Neural cell (in vitro differentiated cells): ENCODE data around the gene CACNA1E.

Source experiments
- CTCF ChIP-seq: fragments of 450-650 bp; IDR thresholded peaks from 2 replicates; pipeline ENCODE4 v1.5.1; 2014; ENCODE audit warnings: antibody characterized with exemption, mild to moderate bottlenecking, moderate library complexity; ENCODE audit not compliant: poor library complexity, severe bottlenecking
- POLR2AphosphoS5 ChIP-seq: IDR thresholded peaks from 2 replicates; pipeline ENCODE4 v1.6.1; 2012
- RAD21 ChIP-seq: fragments of 450-650 bp; conservative IDR thresholded peaks from 2 replicates; pipeline ENCODE4 v1.6.1; 2014; ENCODE audit warnings: antibody characterized with exemption, mild to moderate bottlenecking, moderate library complexity
- REST ChIP-seq: IDR thresholded peaks from 2 replicates; pipeline ENCODE4 v1.6.1; 2012; ENCODE audit warnings: borderline replicate concordance
- TAF1 ChIP-seq: IDR thresholded peaks from 2 replicates; pipeline ENCODE4 v1.6.1; 2012; ENCODE audit warnings: low read depth

GRCh38 chr1:181522864-181523263 is 39.5 kb downstream of the CACNA1E start:
- TF ChIP-seq CTCF: no peak
- no peak for TF ChIP-seq RAD21
- no peak for TF ChIP-seq REST
- no peak for TF ChIP-seq POLR2AphosphoS5
- no peak for TF ChIP-seq TAF1
